Measurements from ENCODE around the gene ETS1. TPM values are rescaled to one million over a fixed set of nuclear protein-coding genes. Genes with fewer than 3 reads are reported as not detected.
A peak's percentile ranks its signal among the peaks of the same experiment; 100 is the strongest.

The ETS1 gene
- total RNA-seq, 4 donors from 2014 or later, result 16.8 to 24.9 (median 21.8) TPM

DNA sequence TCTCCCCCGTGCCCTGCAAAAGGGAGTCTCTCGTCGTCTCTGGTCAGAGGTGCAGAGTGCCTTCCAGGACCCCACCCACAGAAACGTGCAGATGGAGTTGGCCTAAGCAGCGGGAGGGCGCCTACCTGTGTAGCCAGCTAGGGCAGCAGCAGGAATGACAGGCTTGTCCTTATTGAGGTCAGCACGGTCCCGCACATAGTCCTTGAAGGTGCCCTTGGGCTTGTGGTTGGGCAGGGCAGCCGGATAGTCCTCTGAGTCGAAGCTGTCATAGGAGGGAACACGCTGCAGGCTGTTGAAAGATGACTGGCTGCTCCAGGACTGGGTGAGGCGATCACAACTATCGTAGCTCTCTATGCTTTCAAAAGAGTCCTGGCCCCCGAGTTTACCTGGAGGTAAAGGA is 107.3 kb downstream of the ETS1 start:
- H3K4me1 ChIP-seq, result peaks cover 57 to 74% of the 10 kb centered on the region in 2 donors
- H3K36me3 ChIP-seq, result peaks cover 0 to 11% of the 10 kb centered on the region in 2 donors
- peak overlapping the region; percentile 57 to 71 (median 68) for H3K27ac ChIP-seq
- H3K9me3 ChIP-seq, result no peaks in the 10 kb centered on the region
- H3K27me3 ChIP-seq, result no peaks in the 10 kb centered on the region
- ATAC-seq (no peak), DNase-seq (no peak)
- TF ChIP-seq POLR2A (IDR thresholded peaks at IDR 0.05), result no peak
- TF ChIP-seq, protein P1, sequence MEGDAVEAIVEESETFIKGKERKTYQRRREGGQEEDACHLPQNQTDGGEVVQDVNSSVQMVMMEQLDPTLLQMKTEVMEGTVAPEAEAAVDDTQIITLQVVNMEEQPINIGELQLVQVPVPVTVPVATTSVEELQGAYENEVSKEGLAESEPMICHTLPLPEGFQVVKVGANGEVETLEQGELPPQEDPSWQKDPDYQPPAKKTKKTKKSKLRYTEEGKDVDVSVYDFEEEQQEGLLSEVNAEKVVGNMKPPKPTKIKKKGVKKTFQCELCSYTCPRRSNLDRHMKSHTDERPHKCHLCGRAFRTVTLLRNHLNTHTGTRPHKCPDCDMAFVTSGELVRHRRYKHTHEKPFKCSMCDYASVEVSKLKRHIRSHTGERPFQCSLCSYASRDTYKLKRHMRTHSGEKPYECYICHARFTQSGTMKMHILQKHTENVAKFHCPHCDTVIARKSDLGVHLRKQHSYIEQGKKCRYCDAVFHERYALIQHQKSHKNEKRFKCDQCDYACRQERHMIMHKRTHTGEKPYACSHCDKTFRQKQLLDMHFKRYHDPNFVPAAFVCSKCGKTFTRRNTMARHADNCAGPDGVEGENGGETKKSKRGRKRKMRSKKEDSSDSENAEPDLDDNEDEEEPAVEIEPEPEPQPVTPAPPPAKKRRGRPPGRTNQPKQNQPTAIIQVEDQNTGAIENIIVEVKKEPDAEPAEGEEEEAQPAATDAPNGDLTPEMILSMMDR (IDR thresholded peaks at IDR 0.05 in 4 of 5, conservative IDR thresholded peaks at IDR 0.05 in 1 of 5), result no peak
- in situ Hi-C loops (cut with MboI; ENCODE audit: low sequenced_read_pairs in 4 of 4), result loop anchor here in 1 of 4 donors (25.0 kb wide), 1 partner anchor 157 kb away; no protein-coding TSS in a partner anchor
- intact Hi-C loops (cut with DNase I; ENCODE audit: low total_unique reads), result loop anchor here (5.0 kb wide), 2 partner anchors 42 to 147 kb away; no protein-coding TSS in a partner anchor
- H3K4me3 ChIP-seq, result no peak overlapping the region

DNA sequence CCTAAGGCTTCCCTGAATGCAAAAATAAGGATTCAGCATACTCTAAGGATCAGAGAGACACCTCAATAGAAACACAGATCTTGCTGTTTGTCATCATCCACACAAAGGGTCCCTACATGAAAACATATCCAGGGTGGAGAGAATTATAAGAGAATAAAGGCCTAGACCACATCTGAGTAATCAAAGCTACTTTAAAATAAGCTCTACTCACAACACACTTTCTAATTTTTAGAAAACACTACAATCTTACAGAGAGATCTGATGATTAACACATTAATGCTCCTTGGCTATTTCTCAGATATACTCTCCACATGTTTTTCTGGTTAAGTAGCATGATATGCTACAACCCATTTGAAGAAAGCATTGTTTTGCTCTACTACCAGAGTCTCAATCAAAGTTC is 108.2 kb downstream of the ETS1 start:
- Histone ChIP-seq H3K36me3 (peaks cover 0 to 11% of the 10 kb centered on the region in 2 donors), H3K4me1 (peaks cover 58 to 74% of the 10 kb centered on the region in 2 donors), H3K4me3 (no peak overlapping the region), H3K9me3 (no peaks in the 10 kb centered on the region), H3K27ac (peak overlapping the region; percentile 57 to 71 (median 68)), H3K27me3 (no peaks in the 10 kb centered on the region)
- intact Hi-C loops (cut with DNase I; ENCODE audit: low total_unique reads) (no loop called here), in situ Hi-C loops (cut with MboI; ENCODE audit: low sequenced_read_pairs in 4 of 4) (loop anchor here in 1 of 4 donors (25.0 kb wide), 1 partner anchor 158 kb away; no protein-coding TSS in a partner anchor)
- DNase-seq (no peak), ATAC-seq (no peak)
- no peak for TF ChIP-seq POLR2A (IDR thresholded peaks at IDR 0.05)
- TF ChIP-seq, protein P1 (IDR thresholded peaks at IDR 0.05 in 4 of 5, conservative IDR thresholded peaks at IDR 0.05 in 1 of 5), result no peak

DNA sequence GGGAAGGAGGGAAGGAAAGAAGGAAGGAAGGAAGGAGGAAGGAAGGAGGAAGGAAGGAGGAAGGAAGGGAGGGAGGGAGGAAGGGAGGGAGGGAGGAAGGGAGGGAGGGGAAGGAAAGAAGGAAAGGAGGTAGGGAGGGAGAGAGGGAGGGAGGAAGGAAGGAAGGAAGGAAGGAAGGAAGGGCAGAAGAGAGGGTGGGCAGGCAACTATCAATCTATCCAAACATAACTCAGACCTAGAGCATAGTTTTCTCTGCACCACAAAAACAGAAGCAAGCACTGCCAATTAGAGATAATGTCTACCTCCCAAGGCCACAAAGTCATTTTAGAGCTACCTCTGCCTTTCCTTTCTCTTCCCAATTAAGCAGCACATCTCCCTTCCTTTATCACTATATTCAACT is 109.1 kb downstream of the ETS1 start:
- H3K4me3 ChIP-seq, result no peak overlapping the region
- no peaks in the 10 kb centered on the region for H3K27me3 ChIP-seq
- in situ Hi-C loops (cut with MboI; ENCODE audit: low sequenced_read_pairs in 4 of 4) (loop anchor here in 1 of 4 donors (25.0 kb wide), 1 partner anchor 159 kb away; no protein-coding TSS in a partner anchor), intact Hi-C loops (cut with DNase I; ENCODE audit: low total_unique reads) (no loop called here)
- H3K9me3 ChIP-seq, result no peaks in the 10 kb centered on the region
- H3K4me1 ChIP-seq, result peaks cover 57 to 74% of the 10 kb centered on the region in 2 donors
- no peak for ATAC-seq
- peak overlapping the region; percentile 57 to 71 (median 68) for H3K27ac ChIP-seq
- TF ChIP-seq, protein P1 (IDR thresholded peaks at IDR 0.05 in 4 of 5, conservative IDR thresholded peaks at IDR 0.05 in 1 of 5), result no peak
- TF ChIP-seq POLR2A (IDR thresholded peaks at IDR 0.05), result no peak
- no peak for DNase-seq
- peaks cover 0 to 11% of the 10 kb centered on the region in 2 donors for H3K36me3 ChIP-seq

DNA sequence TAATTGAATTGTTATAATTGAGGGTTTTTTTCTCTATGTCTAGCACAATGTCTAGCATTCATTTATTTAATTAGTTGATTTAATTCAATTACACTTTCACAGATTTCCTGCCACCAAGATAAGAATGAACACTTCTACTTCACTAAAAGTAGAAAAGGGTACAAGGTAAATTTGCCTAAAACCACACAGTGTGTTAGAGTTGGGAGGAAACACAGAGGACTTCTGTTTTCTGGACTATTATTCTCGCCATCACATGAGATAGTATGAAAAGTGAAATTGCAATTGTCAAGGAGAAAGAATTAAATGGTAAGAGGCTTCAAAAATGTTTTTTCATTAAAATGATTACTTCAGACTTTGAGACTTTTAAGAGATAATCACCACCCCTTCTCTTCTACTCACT is 109.5 kb downstream of the ETS1 start:
- TF ChIP-seq, protein P1 (IDR thresholded peaks at IDR 0.05 in 4 of 5, conservative IDR thresholded peaks at IDR 0.05 in 1 of 5), result no peak
- TF ChIP-seq POLR2A (IDR thresholded peaks at IDR 0.05), result no peak
- H3K36me3 ChIP-seq, result peaks cover 0 to 11% of the 10 kb centered on the region in 2 donors
- DNase-seq (no peak), ATAC-seq (no peak)
- H3K27ac ChIP-seq, result no peak overlapping the region
- no peak overlapping the region for H3K4me3 ChIP-seq
- peaks cover 61 to 74% of the 10 kb centered on the region in 2 donors for H3K4me1 ChIP-seq
- in situ Hi-C loops (cut with MboI; ENCODE audit: low sequenced_read_pairs in 4 of 4) (loop anchor here in 1 of 4 donors (25.0 kb wide), 1 partner anchor 159 kb away; no protein-coding TSS in a partner anchor), intact Hi-C loops (cut with DNase I; ENCODE audit: low total_unique reads) (no loop called here)
- no peaks in the 10 kb centered on the region for H3K9me3 ChIP-seq
- no peaks in the 10 kb centered on the region for H3K27me3 ChIP-seq

All from gastrocnemius medialis (tissue), 4 donors.